IPS-NIHi7 (cell line): ENCODE measurements around the gene IARS2.
"Not testable (repeated sequence)": the region's sequence is repeated elsewhere in the genome, so short reads cannot be mapped to it uniquely, and the experiment has no call there.

Experiments
- DNase-seq: peaks from one replicate; pipeline ENCODE4 v3.0.0; 2012; ENCODE audit warnings: mixed read lengths; ENCODE audit errors: extremely low spot score

The IARS2 gene

DNA sequence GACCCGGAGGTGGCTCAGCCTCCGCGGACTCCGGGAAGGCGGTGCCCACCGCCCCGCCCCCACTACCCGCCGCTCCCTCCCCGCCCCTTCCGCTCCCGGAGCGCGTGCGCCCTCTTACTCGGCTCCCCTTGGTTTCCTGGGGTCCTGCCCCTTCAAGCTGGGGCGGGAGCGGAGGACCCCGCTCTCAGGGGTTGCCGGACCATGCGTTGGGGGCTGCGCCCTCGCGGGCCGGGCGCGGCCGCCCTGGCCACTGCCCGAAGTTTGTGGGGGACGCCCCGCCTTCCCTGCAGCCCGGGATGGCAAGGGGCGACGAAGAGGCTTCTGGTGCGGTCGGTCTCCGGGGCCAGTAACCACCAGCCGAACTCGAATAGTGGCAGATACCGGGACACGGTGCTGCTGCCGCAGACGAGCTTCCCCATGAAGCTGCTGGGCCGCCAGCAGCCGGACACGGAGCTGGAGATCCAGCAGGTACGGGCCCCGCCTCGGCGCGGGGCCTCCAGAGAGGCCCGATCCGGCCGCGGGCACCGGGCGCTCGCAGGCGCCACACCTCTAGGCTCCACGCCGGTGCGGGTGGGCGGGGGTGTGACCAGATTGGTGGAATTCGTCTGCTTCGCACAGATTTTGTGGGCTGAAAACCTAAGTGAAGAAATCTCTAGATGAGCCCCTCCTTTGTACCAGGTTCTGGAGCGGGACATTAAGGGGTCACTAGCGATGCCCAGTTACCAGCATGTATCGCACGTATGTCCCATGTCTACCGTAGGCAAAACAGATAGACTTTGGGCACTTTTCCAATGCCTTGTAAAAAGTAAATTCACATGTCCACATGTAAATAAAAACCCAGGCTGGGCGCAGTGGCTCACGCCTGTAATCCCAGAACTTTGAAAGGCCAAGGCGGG, at the start of gene IARS2:
IARS2 (plus strand) TSS at position 117 of the 896 bp plus-strand sequence; CDS start at position 202, 85 bp downstream.
- DNase-seq, result peak; percentile 96

DNA sequence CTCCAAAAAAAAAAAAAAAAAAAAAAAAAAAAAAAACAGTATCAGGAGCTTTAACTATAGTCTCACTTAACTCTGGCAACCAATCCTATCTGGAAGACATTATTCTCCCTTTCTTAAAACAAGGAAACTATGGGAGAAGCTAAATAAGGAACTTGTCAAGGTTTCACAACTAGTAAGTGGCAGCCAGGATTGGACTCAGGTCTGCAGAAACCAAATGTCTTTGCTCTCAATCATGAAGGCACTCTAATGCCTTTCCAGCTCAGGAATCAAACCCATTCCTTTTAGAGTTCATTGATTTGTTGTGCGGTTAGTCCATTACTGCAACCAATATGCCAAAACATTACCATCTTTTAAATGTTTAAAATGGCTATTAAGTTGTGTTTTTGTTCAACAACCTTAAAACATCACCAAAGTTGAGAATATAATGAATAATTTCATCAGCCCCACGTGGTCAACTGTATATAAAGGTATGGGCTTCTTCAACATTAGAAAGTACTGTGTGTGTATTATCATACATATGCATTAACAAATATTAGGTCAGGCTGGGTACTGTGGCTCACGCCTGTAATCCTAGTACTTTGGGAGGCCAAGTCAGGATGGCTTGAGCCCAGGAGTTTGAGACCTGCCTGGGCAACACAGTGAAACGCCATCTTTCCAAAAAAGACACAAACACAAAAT, 49.1 kb upstream of the IARS2 start:
- DNase-seq, result no peak

DNA sequence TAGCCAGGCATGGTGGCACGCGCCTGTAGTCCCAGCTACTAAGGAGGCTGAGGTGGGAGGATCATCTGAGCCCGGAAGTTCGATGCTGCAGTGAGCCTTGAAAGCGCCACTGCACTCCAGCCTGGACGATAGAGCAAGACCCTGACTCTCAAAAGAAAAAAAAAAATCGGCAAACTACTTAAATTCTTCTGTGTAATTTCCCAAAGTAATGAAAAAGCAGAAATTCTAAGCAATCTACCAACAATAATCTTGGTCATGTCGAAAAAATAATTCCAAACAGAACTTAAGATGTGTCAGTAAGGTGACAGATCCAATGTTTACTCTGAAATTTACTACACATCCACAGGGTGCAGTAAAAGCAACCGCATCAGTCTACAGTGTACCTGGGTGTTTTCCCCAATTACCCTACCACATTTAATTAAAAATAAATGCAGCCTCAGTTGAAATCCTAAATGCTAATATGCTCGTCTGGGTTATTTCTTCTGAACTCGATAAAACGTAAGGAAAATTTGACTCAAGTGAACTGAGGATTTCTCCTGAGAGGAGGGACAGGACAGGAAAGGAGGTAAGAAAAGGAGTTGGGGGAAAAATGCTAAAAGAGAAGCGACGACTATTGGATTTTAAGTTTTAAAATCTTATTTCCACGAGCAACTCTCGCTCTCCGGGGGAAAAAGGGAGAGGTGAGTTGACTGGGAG, 48.4 kb upstream of the IARS2 start:
- DNase-seq, result no peak

DNA sequence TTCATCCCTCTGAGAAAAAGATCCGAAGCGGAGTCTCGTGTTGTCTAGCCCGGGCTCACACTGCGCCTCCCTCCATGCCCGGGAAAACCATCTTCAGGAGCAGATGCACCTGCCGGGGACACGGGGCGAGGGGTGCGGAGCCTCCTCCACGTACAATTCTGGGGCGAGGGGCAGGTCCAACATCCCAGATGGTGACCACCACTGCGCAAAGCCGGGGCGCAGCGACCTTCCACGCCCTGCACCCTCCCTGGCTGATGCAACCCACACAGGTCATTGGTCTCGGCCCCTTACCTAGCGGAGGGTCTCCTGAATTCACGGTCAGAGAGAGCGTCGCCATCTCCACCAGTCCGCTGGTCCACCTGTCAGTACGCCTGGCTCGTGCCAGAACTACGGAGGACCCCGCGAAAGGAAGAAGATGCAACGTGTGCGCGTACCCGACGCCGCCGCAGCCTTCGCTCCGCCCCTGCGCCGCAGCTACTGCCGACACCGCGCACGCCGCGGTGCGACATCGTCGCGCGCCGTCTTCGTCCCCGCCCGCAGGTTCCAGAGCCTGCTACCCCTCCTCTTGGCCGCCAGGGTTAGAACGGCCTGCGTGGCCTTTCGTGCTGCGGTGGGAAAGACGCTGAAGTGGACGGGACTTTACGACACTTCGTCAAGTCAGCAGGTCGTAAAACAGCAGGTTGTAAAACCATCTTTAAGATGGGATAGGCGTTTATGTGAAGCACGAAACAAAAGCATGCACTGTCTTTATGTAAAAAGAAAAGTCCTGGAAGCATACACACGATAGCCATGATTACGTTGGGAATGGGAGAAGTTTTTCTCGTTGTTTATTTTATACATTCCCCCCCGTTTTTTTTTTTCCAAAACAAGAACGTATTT, 47.6 kb upstream of the IARS2 start, which contains the start of gene EPRS1:
EPRS1 (minus strand) TSS at position 454 of the 879 bp plus-strand sequence; CDS start at position 337, 117 bp downstream.
- DNase-seq, result peak; percentile 97

DNA sequence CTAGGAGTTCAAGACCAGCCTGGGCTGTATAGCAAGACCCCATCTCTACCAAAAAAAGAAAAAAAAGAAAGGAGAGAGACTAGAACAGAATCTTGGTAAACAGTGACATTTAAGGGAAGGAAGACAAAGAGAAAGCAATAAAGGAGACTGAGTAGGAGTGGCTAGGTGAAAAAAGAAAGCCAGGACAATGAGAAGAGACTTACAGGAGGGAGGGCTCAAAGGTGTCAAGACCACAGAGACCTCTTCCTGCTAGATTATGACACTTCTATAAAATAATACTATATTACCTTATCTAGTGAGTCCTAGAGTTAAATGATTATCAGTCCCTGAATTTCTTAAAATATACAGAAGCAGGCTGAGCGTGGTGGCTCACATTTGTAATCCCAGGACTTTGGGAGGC, 37.6 kb upstream of the IARS2 start:
- DNase-seq, result no peak

DNA sequence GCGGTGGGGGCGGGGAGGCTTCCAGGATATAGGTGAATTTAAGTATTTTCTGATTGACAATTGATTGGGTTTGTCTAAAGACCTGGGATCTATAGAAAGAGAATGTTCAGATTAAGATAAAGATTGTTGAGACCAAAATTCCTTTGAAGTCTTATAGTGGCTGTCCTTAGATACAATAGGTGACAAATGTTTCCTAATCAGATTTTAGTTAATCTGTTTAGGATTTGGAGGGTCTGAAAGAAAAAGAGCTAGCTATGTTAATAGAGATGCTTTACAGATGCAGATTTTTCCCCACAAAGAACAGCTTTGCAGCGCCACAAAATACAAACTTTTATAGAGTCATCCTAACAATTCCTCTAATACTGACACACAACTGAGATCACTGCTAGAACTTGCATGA, 33.1 kb upstream of the IARS2 start:
- DNase-seq, result no peak

DNA sequence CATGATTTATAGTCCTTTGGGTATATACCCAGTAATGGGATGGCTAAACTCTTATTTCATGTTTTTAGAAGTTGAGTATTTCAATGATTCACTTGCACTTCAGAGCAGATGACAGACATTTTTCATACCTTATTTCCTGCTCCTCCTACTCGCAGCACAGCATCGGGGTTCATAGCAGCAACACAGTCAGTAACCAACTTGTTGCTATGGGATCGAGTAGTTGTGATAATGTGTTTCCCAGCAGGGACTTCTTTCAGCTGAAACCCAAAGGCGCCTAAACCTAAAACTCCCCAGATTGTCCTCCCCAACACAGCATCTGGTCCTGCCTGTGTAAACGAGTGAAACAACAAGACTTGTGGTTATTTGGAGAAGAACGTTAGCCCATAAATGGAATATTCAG, 31.3 kb upstream of the IARS2 start:
- no peak for DNase-seq

DNA sequence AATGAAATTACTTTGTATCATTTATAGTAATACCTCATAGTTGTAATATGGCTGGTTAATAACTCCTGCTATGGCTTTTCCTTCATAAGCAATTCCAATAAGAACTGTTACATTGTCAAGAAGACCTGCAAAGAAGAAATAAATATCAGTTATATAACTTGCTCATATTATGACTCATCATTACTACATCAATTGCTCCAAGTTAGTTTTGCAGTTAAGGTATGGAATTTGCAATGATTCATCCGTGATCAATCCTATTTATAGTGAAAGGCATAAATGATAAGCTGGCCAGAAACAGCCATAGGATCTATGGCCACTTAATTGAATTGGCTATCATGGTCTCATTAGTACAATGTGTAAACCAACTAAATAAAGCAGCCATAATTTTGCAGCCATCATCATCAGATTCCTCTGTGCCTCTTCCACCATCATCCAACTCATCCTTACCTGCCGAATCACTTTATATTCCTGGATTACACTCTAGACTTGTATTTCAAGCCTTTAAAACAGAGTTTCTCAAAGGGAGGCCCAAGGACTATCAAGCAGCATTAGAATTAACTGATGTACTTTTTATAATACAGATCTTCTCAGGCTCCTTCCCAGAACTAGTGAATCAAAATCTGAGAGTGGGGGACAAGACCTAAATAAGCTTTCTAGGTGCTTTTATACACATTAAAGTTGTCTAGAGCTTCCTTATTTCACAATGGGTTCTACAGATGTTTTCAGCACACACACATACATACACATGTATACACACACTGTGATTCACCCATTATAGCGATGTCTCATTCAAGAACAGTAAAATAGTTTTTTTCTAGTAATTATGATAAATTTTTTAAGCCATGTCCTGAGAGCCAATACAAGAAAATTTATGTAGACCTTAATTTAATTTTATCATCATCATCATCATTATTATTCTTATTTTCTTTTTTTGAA, 26.4 kb upstream of the IARS2 start:
- DNase-seq, result no peak

DNA sequence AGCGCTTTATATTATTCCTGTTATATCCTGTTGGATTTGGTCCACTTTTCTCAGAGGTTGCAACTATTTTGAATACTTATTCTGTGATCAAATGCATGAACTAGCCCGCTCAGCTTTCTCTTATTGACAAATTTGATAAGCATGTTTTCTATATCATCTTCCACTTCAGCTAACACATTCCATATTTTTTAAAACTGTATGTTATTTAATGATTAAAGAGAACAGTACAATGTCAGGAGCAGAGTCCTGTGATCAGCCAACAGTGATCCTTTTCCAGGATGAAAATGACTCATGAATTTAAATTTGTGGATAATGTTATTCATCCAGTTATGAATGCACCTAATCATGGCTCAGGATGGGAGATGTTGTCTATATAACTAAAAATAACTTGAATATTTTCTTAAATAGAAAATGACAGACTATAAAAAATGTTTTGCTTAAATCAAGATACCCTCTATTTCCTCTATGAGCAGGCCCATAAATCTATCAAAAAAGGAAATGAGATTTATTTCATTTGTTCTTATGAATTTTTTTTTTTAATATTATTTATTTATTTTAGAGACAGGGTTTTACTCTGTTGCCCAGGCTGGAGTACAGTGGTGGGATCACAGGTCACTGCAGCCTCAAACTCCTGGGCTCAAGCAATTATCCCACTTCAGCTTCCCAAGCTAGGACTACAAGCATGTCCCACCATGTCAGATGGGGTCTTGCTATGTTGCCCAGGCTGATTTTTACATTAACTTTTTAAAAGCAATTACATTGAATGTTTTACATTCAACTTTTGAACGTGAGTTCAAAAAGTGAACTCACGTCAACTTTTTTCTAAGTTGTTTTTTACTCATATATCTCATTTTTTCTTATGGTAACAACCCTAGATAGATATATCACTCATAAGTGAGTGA, 16.8 kb upstream of the IARS2 start:
- no peak for DNase-seq

DNA sequence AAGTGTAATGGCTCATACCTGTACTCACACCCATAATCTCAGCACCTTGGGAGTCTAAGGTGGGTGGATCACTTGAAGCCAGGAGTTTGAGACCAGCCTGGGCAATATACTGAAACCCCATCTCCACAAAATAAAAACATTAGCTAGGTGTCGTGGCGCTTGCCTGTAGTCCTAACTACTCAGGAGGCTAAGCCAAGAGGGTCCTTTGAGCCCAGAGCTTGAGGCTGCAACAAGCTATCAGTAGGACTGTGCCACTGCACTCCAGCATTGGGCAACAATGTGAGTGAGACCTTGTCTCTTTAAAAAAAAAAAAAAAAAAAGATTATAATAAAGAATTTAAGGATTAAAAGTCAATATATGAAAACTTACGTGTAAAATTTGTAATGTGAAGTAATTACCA, 16.0 kb upstream of the IARS2 start:
- DNase-seq, result no peak

DNA sequence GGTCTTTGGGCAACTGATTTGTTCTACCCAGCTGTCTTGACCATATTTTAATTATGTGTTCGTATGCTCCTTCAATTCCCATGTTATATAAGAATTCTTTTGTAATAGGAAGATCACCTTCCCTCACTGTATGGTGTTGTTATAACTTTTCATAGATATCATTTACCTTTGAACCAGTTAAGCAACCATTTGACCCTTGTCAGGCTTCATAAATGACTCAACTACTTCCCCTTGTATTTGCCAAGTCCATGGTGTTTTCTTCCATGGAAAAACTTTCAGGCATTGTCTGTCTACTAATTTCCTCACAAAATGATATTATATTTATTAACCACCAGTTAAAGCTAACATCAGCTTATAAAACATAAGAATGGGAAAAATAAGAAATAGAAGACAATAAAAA, 9.5 kb upstream of the IARS2 start:
- DNase-seq, result no peak

DNA sequence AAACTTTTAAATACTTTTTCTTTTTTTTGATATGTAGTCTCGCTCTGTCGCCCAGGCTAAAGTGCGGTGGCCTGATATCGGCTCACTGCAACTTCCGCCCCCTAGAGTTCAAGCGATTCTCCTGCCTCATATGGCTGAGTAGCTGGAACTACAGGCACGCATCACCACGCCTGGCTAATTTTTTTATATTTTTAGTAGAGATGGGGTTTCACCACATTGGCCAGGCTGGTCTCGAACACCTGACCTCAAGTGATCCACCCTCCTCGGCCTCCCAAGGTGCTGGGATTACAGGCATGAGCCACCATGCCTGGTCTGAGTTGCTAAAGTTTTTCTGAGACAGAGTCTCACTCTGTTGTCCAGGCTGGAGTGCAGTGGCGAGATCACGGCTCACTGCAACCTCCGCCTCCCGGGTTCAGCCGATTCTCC, 7.7 kb upstream of the IARS2 start:
- DNase-seq, result not testable (repeated sequence)

DNA sequence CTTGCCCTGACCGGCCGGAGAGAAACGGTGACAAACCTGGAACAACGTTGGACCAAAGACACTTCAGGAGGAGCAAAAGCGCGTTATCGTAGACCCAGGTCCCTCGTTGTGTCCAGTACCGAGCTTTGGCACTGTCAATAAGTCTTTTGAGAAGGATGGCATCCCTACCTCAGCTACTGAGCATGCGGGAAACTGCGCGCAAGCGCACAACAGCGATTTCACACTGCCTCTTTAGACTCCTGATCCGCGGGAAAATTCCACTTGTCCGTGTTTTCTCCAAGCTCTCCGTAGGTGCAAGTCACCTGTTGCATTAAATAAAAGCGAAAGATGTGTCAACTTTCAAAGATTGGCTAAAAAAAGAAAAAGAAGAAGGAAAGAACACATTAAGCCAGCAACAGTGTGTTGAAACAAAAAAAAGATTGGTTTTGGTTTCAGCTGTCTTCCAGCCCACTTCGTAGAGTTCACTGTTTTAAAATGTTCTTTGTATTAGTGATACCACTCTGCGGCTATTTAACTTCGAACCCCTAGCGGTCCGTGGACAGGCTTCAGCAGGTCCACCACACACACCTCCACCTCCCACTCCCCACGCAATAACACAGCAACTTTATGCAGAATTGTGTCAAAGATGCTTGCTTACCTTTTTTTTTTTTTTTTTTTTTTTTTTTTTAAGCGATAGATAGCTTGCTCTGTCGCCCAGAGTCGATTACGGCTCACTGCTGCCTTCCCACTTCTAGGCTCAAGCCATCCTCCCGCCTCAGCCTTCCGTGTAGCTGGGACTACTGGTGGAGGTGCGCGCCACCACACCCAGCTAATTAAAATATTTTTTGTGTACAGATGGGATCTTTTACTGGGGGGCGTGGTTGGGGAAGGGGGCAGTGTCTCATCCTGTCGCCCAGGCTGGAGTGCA, 4.0 kb upstream of the IARS2 start, which contains the start of gene BPNT1:
BPNT1 (minus strand) TSS at position 139 of the 907 bp plus-strand sequence. CDS start 9,942 bp downstream, outside the sequence.
- DNase-seq, result peak; percentile 91

DNA sequence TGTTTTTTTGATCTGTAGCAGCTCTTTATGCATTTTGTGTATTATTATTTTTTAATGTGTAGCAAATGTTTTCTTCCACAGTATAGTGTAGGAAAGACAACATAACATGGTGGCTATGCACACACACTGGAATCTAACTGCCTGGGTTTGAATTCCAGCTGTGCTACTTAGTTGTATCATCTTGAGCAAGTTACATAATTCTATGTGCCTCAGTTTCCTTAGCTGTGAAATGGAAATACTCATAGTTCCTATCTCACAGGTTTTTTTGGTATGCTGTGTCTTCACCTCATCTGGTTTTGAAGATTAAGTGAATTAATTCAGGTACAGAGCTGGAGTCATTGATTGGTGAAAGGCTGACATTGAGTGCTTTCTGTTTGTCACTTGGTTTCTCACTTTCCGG, 1.2 kb upstream of the IARS2 start:
- DNase-seq, result no peak

DNA sequence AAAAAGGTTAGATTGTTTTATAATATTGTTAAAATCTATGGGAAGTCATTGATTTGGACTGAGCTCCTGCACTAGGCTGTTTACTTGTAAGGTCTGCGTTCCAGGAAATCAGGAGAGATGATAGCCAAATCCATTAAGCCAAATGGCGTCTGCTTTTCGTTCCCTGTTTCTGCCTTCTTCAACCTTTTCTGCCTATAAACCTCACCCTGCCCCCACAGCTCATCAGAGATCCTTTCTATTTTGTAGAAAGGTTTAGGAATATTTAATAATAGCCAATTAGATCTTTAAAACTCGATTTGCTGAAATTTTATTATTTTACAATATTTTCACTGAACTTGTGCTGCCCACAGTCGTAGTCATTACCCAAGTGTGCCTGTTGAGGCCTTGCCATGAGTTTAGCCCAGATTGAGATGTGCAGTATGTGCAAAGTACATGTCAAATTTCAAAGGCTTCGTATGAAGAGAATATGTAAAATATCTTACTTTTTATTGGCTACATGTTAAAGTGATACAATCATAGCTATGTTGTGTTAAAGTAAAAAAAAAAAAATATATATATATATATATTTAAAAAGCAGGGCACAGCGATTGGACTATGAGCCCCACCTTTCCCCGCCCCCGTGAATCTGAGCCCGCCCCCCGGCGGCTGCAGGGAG, 444 bp upstream of the IARS2 start:
- DNase-seq, result no peak

DNA sequence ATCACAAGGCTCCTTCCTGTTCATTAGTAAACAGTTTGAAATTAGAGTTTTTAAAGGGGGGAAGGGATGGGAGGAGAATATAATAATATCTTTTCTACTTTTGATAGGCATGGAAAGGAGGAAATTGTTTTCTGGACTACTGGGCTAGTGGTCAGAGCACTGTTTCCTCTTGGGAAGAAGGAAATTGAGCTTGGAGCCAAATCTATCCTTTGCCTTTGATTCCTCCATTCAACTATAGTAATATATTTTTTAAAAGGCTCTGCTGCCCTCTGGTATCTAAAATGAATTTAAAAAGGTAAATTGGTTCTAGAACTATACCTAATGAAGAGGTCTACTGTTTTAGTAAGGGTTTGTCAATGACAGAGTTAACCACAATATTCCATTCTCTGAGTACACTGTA, 5.9 kb downstream of the IARS2 start:
- DNase-seq, result no peak

DNA sequence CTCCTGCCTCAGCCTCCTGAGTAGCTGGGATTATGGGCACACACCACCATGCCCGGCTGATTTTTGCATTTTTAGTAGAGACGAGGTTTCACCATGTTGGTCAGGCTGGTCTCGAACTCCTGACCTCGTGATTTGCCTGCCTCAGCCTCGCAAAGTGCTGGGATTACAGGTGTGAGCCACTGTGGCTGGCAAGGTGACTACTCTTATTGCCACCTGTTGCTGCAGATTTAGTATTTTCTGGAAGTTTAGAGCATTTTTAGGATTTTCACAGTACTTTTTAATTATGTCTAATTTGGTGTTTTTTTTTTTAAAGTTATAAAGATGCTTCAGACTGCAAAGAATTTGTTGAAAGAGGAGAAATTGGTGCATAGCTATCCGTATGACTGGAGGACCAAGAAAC, 16.5 kb downstream of the IARS2 start:
- DNase-seq, result not testable (repeated sequence)
